Heart left ventricle (tissue), 16 donors: ENCODE data around the gene UQCC2. TPM values are rescaled to one million over a fixed set of nuclear protein-coding genes. Genes with fewer than 3 reads are reported as not detected.

Experiments
- ATAC-seq, 4 donors: fragments of 200-7000 bp; cut with Tn5 transposase; one replicate each; pipeline ENCODE4 v1.9.1; 2020 to 2022; ENCODE audit warnings: moderate library complexity in 4 of 4, mild to moderate bottlenecking in 3 of 4, moderate number of reproducible peaks in 1 of 4
- DNase-seq, 5 donors: peaks; one replicate each; pipeline ENCODE4 v3.0.0-alpha.2; 2020
- H3K27ac ChIP-seq, 12 donors: fragments of 200-600 bp; sonication (generic) in 4 of 12; one replicate each; pipeline versions ENCODE4 v1.5.0 to v1.8.0; 2016 to 2022; ENCODE audit warnings: mild to moderate bottlenecking in 2 of 12
- H3K27me3 ChIP-seq, 9 donors: fragments of 200-600 bp; sonication (generic) in 2 of 9; one replicate each; pipeline versions ENCODE4 v1.5.1 to v1.8.0; 2016 to 2022; ENCODE audit warnings: mild to moderate bottlenecking in 3 of 9
- H3K36me3 ChIP-seq, 9 donors: fragments of 200-600 bp; sonication (generic) in 2 of 9; one replicate each; pipeline versions ENCODE4 v1.5.0 to v1.8.0; 2018 to 2022; ENCODE audit warnings: mild to moderate bottlenecking in 2 of 9
- H3K4me1 ChIP-seq, 12 donors: fragments of 200-600 bp; sonication (generic) in 4 of 12; one replicate each; pipeline versions ENCODE4 v1.5.0 to v1.8.0; 2016 to 2022; ENCODE audit warnings: mild to moderate bottlenecking in 3 of 12
- H3K4me3 ChIP-seq, 12 donors: fragments of 200-600 bp; sonication (generic) in 4 of 12; one replicate each; pipeline versions ENCODE4 v1.5.0 to v1.8.0; 2017 to 2022; ENCODE audit warnings: mild to moderate bottlenecking in 9 of 12, moderate library complexity in 4 of 12
- H3K9me3 ChIP-seq, 12 donors: fragments of 200-600 bp; sonication (generic) in 4 of 12; one replicate each; pipeline versions ENCODE4 v1.5.0 to v1.8.0; 2016 to 2022; ENCODE audit warnings: mild to moderate bottlenecking in 1 of 12
- CTCF ChIP-seq, 12 donors: fragments of 200-600 bp; sonication (generic) in 4 of 12; IDR thresholded peaks; one replicate each; pipeline versions ENCODE4 v1.5.0 to v1.8.0; 2018 to 2022; ENCODE audit warnings: antibody characterized with exemption in 12 of 12, mild to moderate bottlenecking in 5 of 12
- POLR2A ChIP-seq, 2 donors: fragments of 450-650 bp; IDR thresholded peaks; one replicate each; pipeline ENCODE4 v1.6.1; 2017; ENCODE audit warnings: antibody characterized with exemption in 2 of 2, mild to moderate bottlenecking in 2 of 2, moderate library complexity in 2 of 2
- WGBS, 4 donors: extraction: QIAGEN DNeasy Blood & Tissue Kit in 2 of 4; methylation state at CpG; one replicate each; pipeline versions ENCODE4 v1.1.5 to v1.1.7; 2013 to 2018; 5-methylcytosine and 5-hydroxymethylcytosine counted together
- intact Hi-C, 10 donors: fragments of 100-400 bp; cut with DNase I; formaldehyde crosslinking; loops; one replicate each; pipeline versions ENCODE4 v1.11.1 to v1.14.2; 2022
- polyA plus RNA-seq, 2 donors: library from polyadenylated mRNA; stranded (reverse); fragments of 200-250 nt; gene quantifications; one replicate each; pipeline ENCODE4 v1.2.3, GENCODE V29; 2013
- total RNA-seq, 9 donors: library from RNA; depleted of rRNA in 2 of 9; stranded (reverse); fragments of >200 nt in 2 of 9; fragmentation: NEBNext Ultra II Directional in 3 of 9; extraction: Animal tissue kit (Norgen Biotek cat#: 25700) in 3 of 9; gene quantifications; one replicate each; pipeline versions ENCODE4 v1.1.0 to v1.2.4, GENCODE V29; 2016 to 2023
- donor health status: ischemic (EF 13 %, LVEDD 7.1; RV severe dilation, severe dysfunction).
- donor health status: healthy with polysubstance abuse.
- donor health status: DM: no; HTN: yes; CAD: no.
- donor health status: DM: no; HTN: no; CAD: no.
- donor health status: ischemic (EF 25% LVEDD 6.9; RV normal size, moderate dysfunction).
- donor health status: ischemic (EF 25% LVEDD 5.7; RV mildly dilated, moderate dysfunction).
- donor health status: healthy.
- donor health status: DM: yes; HTN: yes; CAD: no.
- donor health status: ischemic (EF 35%, LVEDD 5.7; RV mildly dilated, moderate dysfunction).
- donor health status: nonischemic (EF 11% LVEDD 7.7; RV severe dilation, severe dysfunction).
- donor health status: DM: yes; HTN: yes; CAD: no.
- donor health status: PGD.
- donor health status: ischemic (EF 29% LVEDD 5.4; RV normal size, mild dysfunction).
- donor health status: nonischemic (EF 23%, LVEDD 6.1; RV moderate dilation, normal function).

Gene UQCC2
- total and polyA plus RNA-seq, 11 donors: 88.5 to 496 (median 195) TPM

GRCh38 chr6:33732385-33732784 lies 20.9 kb upstream of the UQCC2 start:
- Histone ChIP-seq H3K4me1 (peaks cover 0 to 94% (median 40%) of the 10 kb centered on the region in 12 donors), H3K36me3 (peaks cover 0 to 33% (median 0%) of the 10 kb centered on the region in 9 donors), H3K9me3 (no peaks in the 10 kb centered on the region), H3K27ac (peak overlapping the region; percentile 42 to 91 (median 82)), H3K4me3 (no peak overlapping the region), H3K27me3 (no peaks in the 10 kb centered on the region)
- intact Hi-C loops: no loop called here
- ATAC-seq (no peak), DNase-seq (no peak)
- 71 to 89% (median 85%) methylated on average over 3 to 6 of the region's 6 CpGs for WGBS, 4 donors
- no peak for TF ChIP-seq CTCF (IDR thresholded peaks at IDR 0.05)
- TF ChIP-seq POLR2A (IDR thresholded peaks at IDR 0.05): no peak

GRCh38 chr6:33731751-33732282 lies 20.3 kb upstream of the UQCC2 start:
- Histone ChIP-seq H3K9me3 (no peaks in the 10 kb centered on the region), H3K27me3 (no peaks in the 10 kb centered on the region), H3K4me3 (no peak overlapping the region), H3K36me3 (peaks cover 0 to 33% (median 0%) of the 10 kb centered on the region in 9 donors), H3K27ac (peak overlapping the region; percentile 42 to 91 (median 82)), H3K4me1 (peaks cover 2 to 96% (median 43%) of the 10 kb centered on the region in 12 donors)
- WGBS, 4 donors: 59 to 76% (median 64%) methylated on average over 8 to 9 of the region's 9 CpGs
- ATAC-seq: peak in 2 of 4 donors; percentile 10 to 25
- intact Hi-C loops: no loop called here
- TF ChIP-seq POLR2A (IDR thresholded peaks at IDR 0.05) (no peak), CTCF (IDR thresholded peaks at IDR 0.05) (no peak)
- DNase-seq: peak in 3 of 5 donors; percentile 26 to 62 (median 40)

GRCh38 chr6:33731035-33731434 lies 19.5 kb upstream of the UQCC2 start:
- TF ChIP-seq CTCF (IDR thresholded peaks at IDR 0.05): no peak
- TF ChIP-seq POLR2A (IDR thresholded peaks at IDR 0.05): no peak
- no peaks in the 10 kb centered on the region for H3K9me3 ChIP-seq
- H3K4me3 ChIP-seq: no peak overlapping the region
- DNase-seq (peak in 1 of 5 donors; percentile 27), ATAC-seq (no peak)
- WGBS, 4 donors: 66 to 81% (median 73%) methylated on average over 7 of the region's 7 CpGs
- peaks cover 0 to 34% (median 0%) of the 10 kb centered on the region in 9 donors for H3K36me3 ChIP-seq
- no peaks in the 10 kb centered on the region for H3K27me3 ChIP-seq
- H3K27ac ChIP-seq: peak overlapping the region; percentile 2 to 91 (median 82)
- intact Hi-C loops: no loop called here
- peaks cover 3 to 92% (median 41%) of the 10 kb centered on the region in 12 donors for H3K4me1 ChIP-seq

- Histone ChIP-seq H3K4me3 (no peak overlapping the region), H3K27me3 (no peaks in the 10 kb centered on the region), H3K4me1 (peaks cover 3 to 88% (median 41%) of the 10 kb centered on the region in 12 donors), H3K27ac (peak overlapping the region; percentile 2 to 91 (median 82)), H3K9me3 (no peaks in the 10 kb centered on the region), H3K36me3 (peaks cover 0 to 34% (median 0%) of the 10 kb centered on the region in 9 donors)
- intact Hi-C loops: no loop called here
- ATAC-seq (peak; percentile 7 to 57 (median 24)), DNase-seq (peak in 1 of 5 donors; percentile 64)
- 57 to 68% (median 66%) methylated on average over 9 to 10 of the region's 10 CpGs for WGBS, 4 donors
- TF ChIP-seq POLR2A (IDR thresholded peaks at IDR 0.05) (no peak), CTCF (IDR thresholded peaks at IDR 0.05) (no peak)
Observed at GRCh38 chr6:33730611-33731010, 19.1 kb upstream of the UQCC2 start.
